Choroid plexus epithelial cell (primary cell): ENCODE results near the gene SOX10.

Experiments used
- DNase-seq: peaks from one replicate; pipeline ENCODE4 v3.0.0-alpha.2; 2010; ENCODE audit warnings: low read depth
- H3K4me3 ChIP-seq: 2 replicates; pipeline ENCODE4 v1.5.1; 2011; ENCODE audit warnings: low read depth, mild to moderate bottlenecking, control low read depth, low read length, moderate library complexity
- CTCF ChIP-seq: conservative IDR thresholded peaks from 2 replicates; pipeline ENCODE4 v1.5.1; 2011; ENCODE audit warnings: low read depth, mild to moderate bottlenecking, control low read depth, inconsistent platforms, low read length, moderate library complexity

Gene SOX10

GRCh38 chr22:37999236-37999635 lies 14.9 kb upstream of the SOX10 start:
- no peak for DNase-seq
- no peak overlapping the region for H3K4me3 ChIP-seq
- TF ChIP-seq CTCF = no peak

GRCh38 chr22:37998543-37998942 lies 14.2 kb upstream of the SOX10 start:
- TF ChIP-seq CTCF = no peak
- no peak for DNase-seq
- H3K4me3 ChIP-seq = no peak overlapping the region

- no peak for TF ChIP-seq CTCF
- no peak for DNase-seq
- no peak overlapping the region for H3K4me3 ChIP-seq
These were observed 12.3 kb upstream of the SOX10 start for GRCh38 chr22:37996515-37997246.

- no peak for TF ChIP-seq CTCF
- DNase-seq = no peak
- no peak overlapping the region for H3K4me3 ChIP-seq
These were observed 11.7 kb upstream of the SOX10 start for GRCh38 chr22:37996079-37996478.

GRCh38 chr22:37995460-37995859 lies 11.1 kb upstream of the SOX10 start:
- TF ChIP-seq CTCF = no peak
- DNase-seq = no peak
- no peak overlapping the region for H3K4me3 ChIP-seq

- no peak for DNase-seq
- TF ChIP-seq CTCF = no peak
- no peak overlapping the region for H3K4me3 ChIP-seq
These were observed 10.6 kb upstream of the SOX10 start for GRCh38 chr22:37994982-37995381.

GRCh38 chr22:37994049-37994448 lies 9.7 kb upstream of the SOX10 start:
- H3K4me3 ChIP-seq = no peak overlapping the region
- no peak for DNase-seq
- TF ChIP-seq CTCF = no peak
